ENCODE results near the gene WDR83. TPM values are rescaled to one million over a fixed set of nuclear protein-coding genes. Genes with fewer than 3 reads are reported as not detected.
A peak's percentile ranks its signal among the peaks of the same experiment; 100 is the strongest.

WDR83 gene
- total RNA-seq, 2 donors from 2014 or later = 18.8 to 26.2 TPM

GRCh38 chr19:12648088-12648487 is 18.5 kb upstream of the WDR83 start:
- H3K9ac ChIP-seq (ENCODE audit: extremely low read depth, low read length, poor library complexity, severe bottlenecking) = no peak overlapping the region
- peak; percentile 71 for DNase-seq
- peak; percentile 58 for TF ChIP-seq CTCF (conservative IDR thresholded peaks at IDR 0.05)
- no peaks in the 10 kb centered on the region for H3K36me3 ChIP-seq (ENCODE audit: control insufficient read depth, insufficient read depth, low read length)
- H3K27me3 Mint-ChIP-seq (ENCODE audit: insufficient read depth) = no peaks in the 10 kb centered on the region
- no peak overlapping the region for H3K4me3 Mint-ChIP-seq
- no peak overlapping the region for H3K27ac ChIP-seq (ENCODE audit: low read depth, low read length)
- H3K4me3 ChIP-seq (ENCODE audit: low read length) = no peak overlapping the region
- H3K36me3 Mint-ChIP-seq (ENCODE audit: low read depth) = peaks cover 40% of the 10 kb centered on the region
- H3K9me3 ChIP-seq (ENCODE audit: control insufficient read depth, low read length) = no peaks in the 10 kb centered on the region
- H3K27ac Mint-ChIP-seq = no peak overlapping the region
- no peaks in the 10 kb centered on the region for H3K27me3 ChIP-seq (ENCODE audit: control insufficient read depth, insufficient read depth, low read length, poor library complexity, severe bottlenecking)
- H3K4me1 ChIP-seq (ENCODE audit: control insufficient read depth, insufficient read depth, low read length) = no peaks in the 10 kb centered on the region
- WGBS, 2 experiments (ENCODE audit: insufficient coverage in 1 of 2, insufficient read length in 1 of 2) = 84 to 95% methylated on average over 21 to 29 of the region's 29 CpGs
- H3K9me3 Mint-ChIP-seq = peaks cover 1% of the 10 kb centered on the region
- H3K4me1 Mint-ChIP-seq = no peaks in the 10 kb centered on the region

- Histone ChIP-seq H3K27ac (ENCODE audit: low read depth, low read length) (no peak overlapping the region), H3K9me3 (ENCODE audit: control insufficient read depth, low read length) (no peaks in the 10 kb centered on the region), H3K27me3 (ENCODE audit: control insufficient read depth, insufficient read depth, low read length, poor library complexity, severe bottlenecking) (no peaks in the 10 kb centered on the region), H3K9ac (ENCODE audit: extremely low read depth, low read length, poor library complexity, severe bottlenecking) (no peak overlapping the region), H3K4me1 (ENCODE audit: control insufficient read depth, insufficient read depth, low read length) (no peaks in the 10 kb centered on the region), H3K36me3 (ENCODE audit: control insufficient read depth, insufficient read depth, low read length) (no peaks in the 10 kb centered on the region), H3K4me3 (ENCODE audit: low read length) (no peak overlapping the region)
- H3K27me3 Mint-ChIP-seq (ENCODE audit: insufficient read depth) = no peaks in the 10 kb centered on the region
- no peak overlapping the region for H3K27ac Mint-ChIP-seq
- H3K36me3 Mint-ChIP-seq (ENCODE audit: low read depth) = peaks cover 43% of the 10 kb centered on the region
- no peak for TF ChIP-seq CTCF (conservative IDR thresholded peaks at IDR 0.05)
- H3K4me3 Mint-ChIP-seq = no peak overlapping the region
- no peaks in the 10 kb centered on the region for H3K4me1 Mint-ChIP-seq
- H3K9me3 Mint-ChIP-seq = peaks cover 1% of the 10 kb centered on the region
- no peak for DNase-seq
- WGBS, 2 experiments (ENCODE audit: insufficient coverage in 1 of 2, insufficient read length in 1 of 2) = 93 to 100% methylated on average over 8 to 10 of the region's 10 CpGs
These were observed 16.7 kb upstream of the WDR83 start for GRCh38 chr19:12649941-12650340.

GRCh38 chr19:12652219-12652618 is 14.4 kb upstream of the WDR83 start:
- Mint-ChIP-seq H3K4me1 (no peaks in the 10 kb centered on the region), H3K36me3 (ENCODE audit: low read depth) (peaks cover 59% of the 10 kb centered on the region), H3K27ac (no peak overlapping the region), H3K4me3 (no peak overlapping the region), H3K9me3 (peaks cover 1% of the 10 kb centered on the region), H3K27me3 (ENCODE audit: insufficient read depth) (no peaks in the 10 kb centered on the region)
- no peak overlapping the region for H3K27ac ChIP-seq (ENCODE audit: low read depth, low read length)
- TF ChIP-seq CTCF (conservative IDR thresholded peaks at IDR 0.05) = no peak
- H3K4me1 ChIP-seq (ENCODE audit: control insufficient read depth, insufficient read depth, low read length) = no peaks in the 10 kb centered on the region
- DNase-seq = no peak
- H3K27me3 ChIP-seq (ENCODE audit: control insufficient read depth, insufficient read depth, low read length, poor library complexity, severe bottlenecking) = no peaks in the 10 kb centered on the region
- H3K9ac ChIP-seq (ENCODE audit: extremely low read depth, low read length, poor library complexity, severe bottlenecking) = no peak overlapping the region
- no peak overlapping the region for H3K4me3 ChIP-seq (ENCODE audit: low read length)
- no peaks in the 10 kb centered on the region for H3K9me3 ChIP-seq (ENCODE audit: control insufficient read depth, low read length)
- WGBS, 2 experiments (ENCODE audit: insufficient coverage in 1 of 2, insufficient read length in 1 of 2) = 96 to 100% methylated on average over 2 to 5 of the region's 6 CpGs
- H3K36me3 ChIP-seq (ENCODE audit: control insufficient read depth, insufficient read depth, low read length) = peaks cover 18% of the 10 kb centered on the region

Measured in endodermal cell (in vitro differentiated cells).